RKO (cell line): Measurements from ENCODE around the gene RFNG.

Experiments used
- DNase-seq: peaks from one replicate; pipeline ENCODE4 v3.0.0-alpha.2; 2016; ENCODE audit warnings: low spot score

The RFNG gene

GRCh38 chr17:82089723-82090548 is 38.3 kb upstream of the RFNG start:
- no peak for DNase-seq

- no peak for DNase-seq
These were observed 37.5 kb upstream of the RFNG start for GRCh38 chr17:82088838-82089722.

- DNase-seq, result no peak
These were observed 36.6 kb upstream of the RFNG start for GRCh38 chr17:82087961-82088837.

GRCh38 chr17:82086941-82087906 is 35.6 kb upstream of the RFNG start:
- DNase-seq, result no peak

GRCh38 chr17:82085931-82086764 is 34.5 kb upstream of the RFNG start:
- DNase-seq, result no peak

GRCh38 chr17:82085031-82085861 is 33.6 kb upstream of the RFNG start:
- no peak for DNase-seq

- DNase-seq, result no peak
These were observed 32.9 kb upstream of the RFNG start for GRCh38 chr17:82084373-82085030.

GRCh38 chr17:82083533-82084359 is 32.1 kb upstream of the RFNG start:
- DNase-seq, result no peak

- DNase-seq, result no peak
These were observed 31.4 kb upstream of the RFNG start for GRCh38 chr17:82083009-82083408.

GRCh38 chr17:82082456-82082855 is 30.8 kb upstream of the RFNG start:
- DNase-seq, result no peak

- DNase-seq, result no peak
These were observed 30.4 kb upstream of the RFNG start for GRCh38 chr17:82081966-82082365.

GRCh38 chr17:82081546-82081945 is 29.9 kb upstream of the RFNG start:
- no peak for DNase-seq

- no peak for DNase-seq
These were observed 29.3 kb upstream of the RFNG start for GRCh38 chr17:82080789-82081464.

GRCh38 chr17:82080048-82080788 is 28.6 kb upstream of the RFNG start:
- no peak for DNase-seq

GRCh38 chr17:82079001-82079677 is 27.5 kb upstream of the RFNG start:
- no peak for DNase-seq

- no peak for DNase-seq
These were observed 26.8 kb upstream of the RFNG start for GRCh38 chr17:82078433-82078832.
